T-cell (primary cell): ENCODE results near the gene OR2A12. TPM values are rescaled to one million over a fixed set of nuclear protein-coding genes. Genes with fewer than 3 reads are reported as not detected.
A peak's percentile ranks its signal among the peaks of the same experiment; 100 is the strongest.
"Not testable (repeated sequence)": the region's sequence is repeated elsewhere in the genome, so short reads cannot be mapped to it uniquely, and the experiment has no call there.

ENCODE experiments used
- ATAC-seq, 4 experiments: fragments of 200-7000 bp in 3 of 4; fragments of 150-1000 bp in 1 of 4; cut with Tn5 transposase; replicated peaks in 1 of 4; 1 replicate in 3 of 4; 2 replicates in 1 of 4; pipeline ENCODE4 v1.10.0; 2021; ENCODE audit warnings: moderate library complexity in 3 of 4, mild to moderate bottlenecking in 2 of 4, moderate number of reproducible peaks in 1 of 4
- CTCF ChIA-PET, 2 donors: fragments of 300-600 bp; sonication (Branson Sonifier 250); formaldehyde crosslinking; loops; one replicate each; lab custom pipeline; 2022; ENCODE audit warnings: antibody characterized with exemption in 2 of 2; lab: Charles Lee
- POLR2A ChIA-PET, 2 donors: fragments of 300-600 bp; sonication (Branson Sonifier 250); formaldehyde crosslinking; loops; one replicate each; lab custom pipeline; 2022; ENCODE audit warnings: antibody characterized with exemption in 2 of 2; lab: Charles Lee
- DNase-seq, 35 experiments: peaks; one replicate each; pipeline versions ENCODE4 v3.0.0 to v3.0.0-alpha.2; 2013 to 2023
- H3K27ac ChIP-seq: one replicate; pipeline ENCODE4 v1.5.1; 2013; ENCODE audit warnings: low read length
- H3K27me3 ChIP-seq, 2 experiments: replicated peaks in 1 of 2; 1 replicate in 1 of 2; 2 replicates in 1 of 2; pipeline versions ENCODE4 v1.6.1 to v1.7.0; 2013; ENCODE audit warnings: low read length in 1 of 2, mixed read lengths in 1 of 2; ENCODE audit not compliant: control insufficient read depth in 2 of 2, insufficient read depth in 2 of 2; ENCODE audit errors: extremely low read depth in 1 of 2
- H3K36me3 ChIP-seq, 2 donors: 1 replicate in 1 of 2; 2 replicates in 1 of 2; pipeline versions ENCODE4 v1.6.1 to v1.7.0; 2013; ENCODE audit warnings: low read length in 1 of 2; ENCODE audit not compliant: control insufficient read depth in 2 of 2, insufficient read depth in 1 of 2; ENCODE audit errors: extremely low read depth in 1 of 2
- H3K4me1 ChIP-seq, 2 experiments: 1 replicate in 1 of 2; 2 replicates in 1 of 2; pipeline versions ENCODE4 v1.6.1 to v1.7.0; 2013; ENCODE audit warnings: low read length in 2 of 2, mixed read lengths in 1 of 2; ENCODE audit not compliant: insufficient read depth in 2 of 2, control insufficient read depth in 1 of 2; ENCODE audit errors: extremely low read depth in 1 of 2
- H3K4me3 ChIP-seq, 2 donors: 1 replicate in 1 of 2; 2 replicates in 1 of 2; pipeline versions ENCODE4 v1.5.1 to v1.7.0; 2013; ENCODE audit warnings: mild to moderate bottlenecking in 2 of 2, low read length in 1 of 2, moderate library complexity in 1 of 2; ENCODE audit not compliant: control insufficient read depth in 1 of 2; ENCODE audit errors: extremely low read depth in 1 of 2
- H3K9me3 ChIP-seq: 2 replicates; pipeline ENCODE4 v1.7.0; 2013
- H3K27ac Mint-ChIP-seq, 2 donors: one replicate each; pipeline ENCODE4 v1.8.0; 2020 to 2021; ENCODE audit warnings: mild to moderate bottlenecking in 2 of 2, mixed read lengths in 2 of 2
- H3K27me3 Mint-ChIP-seq, 2 donors: one replicate each; pipeline ENCODE4 v1.8.0; 2021 to 2022; ENCODE audit warnings: mixed read lengths in 2 of 2
- H3K36me3 Mint-ChIP-seq: one replicate; pipeline ENCODE4 v1.8.0; 2021; ENCODE audit warnings: mixed read lengths
- H3K4me1 Mint-ChIP-seq, 3 donors: one replicate each; pipeline ENCODE4 v1.8.0; 2020 to 2022; ENCODE audit warnings: mixed read lengths in 3 of 3, mild to moderate bottlenecking in 1 of 3
- H3K4me3 Mint-ChIP-seq, 3 donors: one replicate each; pipeline ENCODE4 v1.8.0; 2020 to 2022; ENCODE audit warnings: mild to moderate bottlenecking in 3 of 3, mixed read lengths in 3 of 3, moderate library complexity in 3 of 3
- H3K9me3 Mint-ChIP-seq, 3 donors: one replicate each; pipeline ENCODE4 v1.8.0; 2020 to 2022; ENCODE audit warnings: mixed read lengths in 3 of 3
- WGBS: methylation state at CpG from one replicate; pipeline ENCODE4 v1.1.5; 2013; ENCODE audit warnings: missing lambda C conversion rate; ENCODE audit not compliant: insufficient coverage; 5-methylcytosine and 5-hydroxymethylcytosine counted together
- total RNA-seq, 35 experiments: library from RNA in 6 of 35; stranded (reverse) in 6 of 35; fragments of 120-200 nt in 1 of 35; gene quantifications; one replicate each; pipeline versions ENCODE4 v1.2.1 to v1.2.4 and lab custom pipeline; 2013 to 2026

Gene OR2A12
- total RNA-seq, 5 donors from 2014 or later (not counting 1 experiment from before 2014, with no cell fraction given): not detected

DNA sequence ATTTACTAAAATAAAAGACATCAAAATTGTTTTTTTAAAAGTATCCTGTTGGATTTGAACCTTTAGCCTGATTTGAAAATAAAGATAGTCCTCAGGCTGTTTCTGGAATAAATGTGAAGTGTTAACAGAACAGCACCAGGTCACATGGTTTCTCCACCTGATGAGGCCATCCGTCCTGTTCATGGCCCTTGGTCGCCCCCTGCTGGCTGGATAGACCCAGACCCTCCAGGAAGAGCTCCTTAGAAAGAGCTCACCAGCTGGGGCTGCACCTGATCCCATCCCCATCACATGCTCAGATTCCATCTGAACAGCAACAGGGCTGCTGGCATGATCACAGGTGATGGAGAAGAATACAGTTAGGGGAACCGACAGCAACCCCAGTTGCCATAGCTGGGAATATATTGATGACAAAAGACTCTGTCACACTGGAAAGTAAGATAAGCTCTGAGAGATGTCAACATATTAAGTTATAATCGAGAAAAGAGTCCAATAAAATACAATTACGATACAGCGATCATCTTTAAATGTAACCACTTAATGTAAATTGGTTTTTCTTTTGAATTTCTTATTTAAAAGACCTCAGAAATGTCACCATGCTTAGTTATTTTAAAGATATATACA, 41.7 kb downstream of the OR2A12 start:
- H3K27ac ChIP-seq: no peak overlapping the region
- DNase-seq (peak; percentile 66 to 89 (median 81)), ATAC-seq (peak; percentile 89 to 100 (median 94))
- 0% methylated on average over 2 of the region's 6 CpGs for WGBS
- Mint-ChIP-seq H3K27ac (no peak overlapping the region), H3K4me3 (no peak overlapping the region), H3K9me3 (no peaks in the 10 kb centered on the region), H3K36me3 (no peaks in the 10 kb centered on the region), H3K4me1 (no peaks in the 10 kb centered on the region), H3K27me3 (peaks cover 2 to 11% of the 10 kb centered on the region in 2 donors)
- no peaks in the 10 kb centered on the region for H3K4me1 ChIP-seq
- no peak overlapping the region for H3K4me3 ChIP-seq
- peaks cover 0 to 6% of the 10 kb centered on the region in 2 experiments for H3K27me3 ChIP-seq
- H3K36me3 ChIP-seq: no peaks in the 10 kb centered on the region
- no peaks in the 10 kb centered on the region for H3K9me3 ChIP-seq
- CTCF ChIA-PET: interaction anchor here (0.6 to 1.4 kb wide), 21 partner anchors 8 to 887 kb away, joined by 3 to 14 read pairs (median 4); partner anchors contain the start of gene TCAF1 (in 1 of the 2)
- POLR2A ChIA-PET: no interaction called here

- H3K4me3 ChIP-seq, H3K27ac Mint-ChIP-seq, H3K9me3 ChIP-seq, H3K4me3 Mint-ChIP-seq, H3K9me3 Mint-ChIP-seq, H3K4me1 ChIP-seq, H3K27ac ChIP-seq, DNase-seq, H3K36me3 Mint-ChIP-seq, POLR2A ChIA-PET, ATAC-seq, H3K4me1 Mint-ChIP-seq, H3K36me3 ChIP-seq, H3K27me3 ChIP-seq, CTCF ChIA-PET: not testable (repeated sequence)
- peaks cover 2 to 14% of the 10 kb centered on the region in 2 donors for H3K27me3 Mint-ChIP-seq
- WGBS: 85% methylated on average over 5 of the region's 9 CpGs
Observed at GRCh38 chr7:144129601-144130000, 43.5 kb downstream of the OR2A12 start.

DNA sequence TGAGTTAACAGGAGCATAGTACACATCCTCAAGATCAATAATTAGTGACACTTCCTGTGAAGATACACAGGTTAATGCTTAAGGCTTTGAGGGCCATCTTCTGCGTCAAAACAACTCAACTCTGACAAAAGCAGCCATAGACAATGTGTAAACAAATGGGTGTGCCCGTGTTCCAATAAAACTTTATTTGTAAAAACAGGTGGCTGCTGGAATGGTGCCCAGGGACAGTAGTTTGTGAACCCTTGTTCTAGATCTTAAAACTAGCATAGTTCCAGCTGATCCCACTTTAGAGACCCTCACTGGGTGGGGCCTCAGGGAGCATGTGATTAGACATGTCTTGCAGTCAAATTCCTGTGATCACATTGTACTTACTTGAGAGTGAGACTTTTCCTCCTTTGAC, 44.7 kb downstream of the OR2A12 start:
- no peak overlapping the region for H3K27ac ChIP-seq
- H3K27me3 ChIP-seq: peaks cover 0 to 6% of the 10 kb centered on the region in 2 experiments
- Mint-ChIP-seq H3K27ac (no peak overlapping the region), H3K36me3 (no peaks in the 10 kb centered on the region), H3K27me3 (peaks cover 2 to 16% of the 10 kb centered on the region in 2 donors), H3K4me1 (no peaks in the 10 kb centered on the region), H3K9me3 (no peaks in the 10 kb centered on the region), H3K4me3 (no peak overlapping the region)
- ChIA-PET POLR2A (no interaction called here), CTCF (no interaction called here)
- no peaks in the 10 kb centered on the region for H3K4me1 ChIP-seq
- H3K9me3 ChIP-seq: no peaks in the 10 kb centered on the region
- WGBS: 86% methylated on average over 1 of the region's 2 CpGs
- no peak for ATAC-seq
- no peaks in the 10 kb centered on the region for H3K36me3 ChIP-seq
- DNase-seq: no peak
- no peak overlapping the region for H3K4me3 ChIP-seq

DNA sequence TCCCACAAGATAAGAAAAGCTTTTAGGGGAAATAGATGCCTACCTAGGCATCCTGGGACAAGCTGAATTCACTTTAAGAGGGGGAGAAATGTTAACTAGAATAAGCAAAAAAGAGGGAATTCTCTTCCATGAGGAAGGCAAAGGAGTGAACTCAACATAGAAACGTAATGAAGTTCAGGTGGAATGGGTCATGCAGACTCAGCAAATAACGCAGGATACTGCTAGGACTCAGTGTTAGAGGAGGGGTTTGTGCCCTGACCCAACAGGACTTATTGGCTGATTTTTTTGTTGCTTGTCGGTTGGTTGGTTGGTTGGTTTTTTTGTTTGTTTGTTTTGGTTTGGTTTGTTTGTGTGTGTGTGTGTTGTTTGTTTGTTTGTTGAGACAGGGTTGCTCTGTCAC, 46.2 kb downstream of the OR2A12 start:
- ATAC-seq (no peak), DNase-seq (no peak)
- ChIA-PET POLR2A (no interaction called here), CTCF (no interaction called here)
- no peak overlapping the region for H3K27ac ChIP-seq
- Mint-ChIP-seq H3K4me1 (no peaks in the 10 kb centered on the region), H3K27me3 (peaks cover 2 to 17% of the 10 kb centered on the region in 2 donors), H3K4me3 (no peak overlapping the region), H3K27ac (no peak overlapping the region), H3K9me3 (no peaks in the 10 kb centered on the region), H3K36me3 (no peaks in the 10 kb centered on the region)
- WGBS: 57% methylated on average over 3 of the region's 3 CpGs
- H3K4me3 ChIP-seq: no peak overlapping the region
- H3K36me3 ChIP-seq: no peaks in the 10 kb centered on the region
- peaks cover 0 to 6% of the 10 kb centered on the region in 2 experiments for H3K27me3 ChIP-seq
- no peaks in the 10 kb centered on the region for H3K9me3 ChIP-seq
- no peaks in the 10 kb centered on the region for H3K4me1 ChIP-seq

GRCh38 chr7:144133307-144133706, 47.2 kb downstream of the OR2A12 start:
- no peak overlapping the region for H3K4me3 ChIP-seq
- POLR2A ChIA-PET: no interaction called here
- H3K36me3 ChIP-seq: no peaks in the 10 kb centered on the region
- Mint-ChIP-seq H3K4me1 (no peaks in the 10 kb centered on the region), H3K9me3 (no peaks in the 10 kb centered on the region), H3K36me3 (no peaks in the 10 kb centered on the region), H3K4me3 (no peak overlapping the region), H3K27me3 (peaks cover 0 to 21% of the 10 kb centered on the region in 2 donors), H3K27ac (no peak overlapping the region)
- no peak overlapping the region for H3K27ac ChIP-seq
- H3K27me3 ChIP-seq: peaks cover 0 to 6% of the 10 kb centered on the region in 2 experiments
- ATAC-seq (no peak), DNase-seq (no peak)
- no CpG with 5 or more reads among the region's 6 CpGs for WGBS
- H3K4me1 ChIP-seq: no peaks in the 10 kb centered on the region
- no peaks in the 10 kb centered on the region for H3K9me3 ChIP-seq
- CTCF ChIA-PET: interaction anchor here in 1 of 2 donors (0.6 kb wide), 1 partner anchor 1534 kb away, joined by 3 read pairs; no protein-coding TSS in a partner anchor

GRCh38 chr7:144134116-144134515, 48.0 kb downstream of the OR2A12 start:
- no peaks in the 10 kb centered on the region for H3K4me1 Mint-ChIP-seq

More at GRCh38 chr7:144134116-144134515, 48.0 kb downstream of the OR2A12 start:
- H3K4me3 Mint-ChIP-seq: no peak overlapping the region
- H3K36me3 ChIP-seq: no peaks in the 10 kb centered on the region
- no peak overlapping the region for H3K27ac Mint-ChIP-seq
- WGBS: 100% methylated on average over 1 of the region's 1 CpG
- DNase-seq: no peak
- no peaks in the 10 kb centered on the region for H3K9me3 Mint-ChIP-seq
- H3K36me3 Mint-ChIP-seq: no peaks in the 10 kb centered on the region
- no peaks in the 10 kb centered on the region for H3K4me1 ChIP-seq
- ATAC-seq: no peak
- H3K9me3 ChIP-seq: no peaks in the 10 kb centered on the region
- H3K4me3 ChIP-seq: no peak overlapping the region
- H3K27me3 Mint-ChIP-seq: peaks cover 0 to 21% of the 10 kb centered on the region in 2 donors
- H3K27ac ChIP-seq: no peak overlapping the region
- POLR2A ChIA-PET: no interaction called here
- CTCF ChIA-PET: no interaction called here
- peaks cover 0 to 6% of the 10 kb centered on the region in 2 experiments for H3K27me3 ChIP-seq
